HepG2 (cell line): Measurements from ENCODE around the gene SMAD6. TPM values are rescaled to one million over a fixed set of nuclear protein-coding genes. Genes with fewer than 3 reads are reported as not detected.

ENCODE experiments used
- ATAC-seq: fragments of 200-7000 bp; cut with Tn5 transposase; 3 replicates; pipeline ENCODE4 v1.9.1; 2020; ENCODE audit warnings: mild to moderate bottlenecking, moderate library complexity
- BruUV-seq: library from RNA; stranded (reverse); fragments of 400-500 nt; replicated peaks from 2 replicates; lab custom pipeline; 2021; lab: Mats Ljungman, UMichigan
- CTCF ChIA-PET: fragments of 300-600 bp; formaldehyde crosslinking; extraction: SDS; loops from one replicate; lab custom pipeline; 2021; ENCODE audit warnings: low total read pairs, inconsistent platforms, low intra/inter-chr PET ratio; lab: Yijun Ruan, JAX
- POLR2A ChIA-PET: fragments of 350-600 bp; sonication (Branson Sonifier 250); formaldehyde crosslinking; loops from one replicate; lab custom pipeline; 2020; ENCODE audit warnings: antibody characterized with exemption, inconsistent platforms; lab: Yijun Ruan, JAX
- DNase-seq: peaks from one replicate; pipeline ENCODE4 v3.0.0-alpha.2; 2015; ENCODE audit warnings: low spot score
- FAIRE-seq: peaks from 3 replicates; lab custom pipeline; 2011; peaks lifted over from hg19 to GRCh38; lab: Jason Lieb, UNC
- H2AFZ ChIP-seq: one replicate; pipeline ENCODE4 v1.6.1; 2011; ENCODE audit warnings: low read length, inconsistent platforms
- H3K27ac ChIP-seq: fragments of 300-600 bp; 3 replicates; pipeline ENCODE4 v1.8.0; 2011; ENCODE audit warnings: mixed run types, mild to moderate bottlenecking, mixed read lengths, low read length, inconsistent platforms; ENCODE audit not compliant: insufficient read depth; ENCODE audit errors: extremely low read length
- H3K27me3 ChIP-seq, 2 experiments: fragments of 200-600 bp in 1 of 2; 2 replicates in 1 of 2; 3 replicates in 1 of 2; pipeline versions ENCODE4 v1.6.0 to v1.8.0; 2011; ENCODE audit warnings: low read length in 2 of 2, mild to moderate bottlenecking in 2 of 2, moderate library complexity in 2 of 2, inconsistent platforms in 1 of 2; ENCODE audit not compliant: insufficient read depth in 2 of 2, control insufficient read depth in 1 of 2
- H3K36me3 ChIP-seq, 2 experiments: fragments of 200-600 bp in 1 of 2; replicated peaks in 1 of 2; 2 replicates in 1 of 2; 3 replicates in 1 of 2; pipeline versions ENCODE4 v1.5.1 to v1.8.0; 2011; ENCODE audit warnings: low read length in 2 of 2, inconsistent platforms in 1 of 2; ENCODE audit not compliant: insufficient read depth in 2 of 2, control insufficient read depth in 1 of 2
- H3K4me1 ChIP-seq: 2 replicates; pipeline ENCODE4 v1.5.1; 2012; ENCODE audit warnings: low read length, inconsistent platforms; ENCODE audit not compliant: insufficient read depth
- H3K4me2 ChIP-seq: 2 replicates; pipeline ENCODE4 v1.6.0; 2011; ENCODE audit warnings: low read depth, low read length, inconsistent platforms
- H3K4me3 ChIP-seq, 3 experiments: fragments of 200-600 bp in 1 of 3; sonication (generic), shearing (Covaris generic) in 1 of 3; replicated peaks in 1 of 3; 2 replicates each; pipeline ENCODE4 v1.5.1; 2011 to 2016; ENCODE audit warnings: low read length in 3 of 3, inconsistent platforms in 2 of 3, low read depth in 2 of 3, mild to moderate bottlenecking in 2 of 3, control low read depth in 1 of 3, mixed read lengths in 1 of 3; ENCODE audit not compliant: insufficient read depth in 1 of 3
- H3K79me2 ChIP-seq: one replicate; pipeline ENCODE4 v1.6.1; 2011; ENCODE audit warnings: low read length, inconsistent platforms; ENCODE audit not compliant: insufficient read depth
- H3K9ac ChIP-seq: 2 replicates; pipeline ENCODE4 v1.6.0; 2011; ENCODE audit warnings: mild to moderate bottlenecking, low read depth, low read length, inconsistent platforms; ENCODE audit not compliant: insufficient read depth
- H3K9me3 ChIP-seq: 2 replicates; pipeline ENCODE4 v1.5.1; 2012; ENCODE audit warnings: mild to moderate bottlenecking, low read length
- H4K20me1 ChIP-seq: 2 replicates; pipeline ENCODE4 v1.6.0; 2011; ENCODE audit warnings: inconsistent platforms, mild to moderate bottlenecking, low read length, moderate library complexity; ENCODE audit not compliant: insufficient read depth
- BRD4 ChIP-seq: sonication (generic); formaldehyde crosslinking; IDR thresholded peaks from 2 replicates; pipeline ENCODE4 v1.4.0; 2020; ENCODE audit warnings: missing genetic modification reagents
- CCAR2 ChIP-seq: fragments of 200-400 bp; formaldehyde crosslinking; optimal IDR thresholded peaks from 2 replicates; pipeline ENCODE3; 2018; ENCODE audit warnings: low read depth, mild to moderate bottlenecking, low read length, moderate library complexity
- CERS6 ChIP-seq: sonication (generic); formaldehyde crosslinking; IDR thresholded peaks from 2 replicates; pipeline ENCODE4 v1.5.0; 2020; ENCODE audit warnings: missing genetic modification reagents
- CHD4 ChIP-seq: fragments of 200-600 bp; sonication (generic); IDR thresholded peaks from 2 replicates; pipeline ENCODE4 v1.7.0; 2017; ENCODE audit warnings: mild to moderate bottlenecking, low read length, borderline replicate concordance
- FOXJ3 ChIP-seq: sonication (generic); formaldehyde crosslinking; IDR thresholded peaks from 2 replicates; pipeline ENCODE4 v1.4.0; 2020; ENCODE audit warnings: missing genetic modification reagents, mild to moderate bottlenecking, borderline replicate concordance
- GABPA ChIP-seq, 2 experiments: IDR thresholded peaks; 2 replicates each; pipeline ENCODE4 v1.6.1; 2011 to 2016; ENCODE audit warnings: low read depth in 2 of 2, low read length in 1 of 2, missing biosample characterization in 1 of 2, missing genetic modification characterization in 1 of 2
- HDAC2 ChIP-seq: sonication (generic); formaldehyde crosslinking; IDR thresholded peaks from 2 replicates; pipeline ENCODE4 v1.4.0; 2020; ENCODE audit warnings: missing genetic modification reagents
- HOXA5 ChIP-seq: sonication (generic); formaldehyde crosslinking; IDR thresholded peaks from 2 replicates; pipeline ENCODE4 v1.4.0; 2020; ENCODE audit warnings: missing genetic modification reagents
- IKZF4 ChIP-seq: sonication (generic); formaldehyde crosslinking; IDR thresholded peaks from 2 replicates; pipeline ENCODE4 v1.5.1; 2020; ENCODE audit warnings: borderline replicate concordance, mild to moderate bottlenecking, low read depth, missing genetic modification reagents; ENCODE audit errors: not compliant biosample characterization
- KLF15 ChIP-seq: sonication (generic); formaldehyde crosslinking; IDR thresholded peaks from 2 replicates; pipeline ENCODE4 v1.8.1; 2023; ENCODE audit warnings: borderline replicate concordance, mild to moderate bottlenecking, inconsistent platforms, missing genetic modification reagents, mixed read lengths
- NPAS2 ChIP-seq: sonication (generic); formaldehyde crosslinking; IDR thresholded peaks from 2 replicates; pipeline ENCODE4 v1.8.0; 2022; ENCODE audit warnings: mild to moderate bottlenecking, missing genetic modification reagents, borderline replicate concordance
- RAD21 ChIP-seq: fragments of 450-650 bp; formaldehyde crosslinking; IDR thresholded peaks from 2 replicates; pipeline ENCODE4 v1.5.0; 2020; ENCODE audit warnings: mild to moderate bottlenecking
- U2AF2 ChIP-seq: fragments of 200-400 bp; formaldehyde crosslinking; IDR thresholded peaks from 2 replicates; pipeline ENCODE4 v1.6.1; 2017; ENCODE audit warnings: low read depth, mild to moderate bottlenecking, low read length
- ZNF33A ChIP-seq: sonication (generic); formaldehyde crosslinking; IDR thresholded peaks from 2 replicates; pipeline ENCODE4 v1.5.1; 2020; ENCODE audit warnings: missing genetic modification reagents, mild to moderate bottlenecking, moderate library complexity, borderline replicate concordance
- ZNF382 ChIP-seq: sonication (generic); formaldehyde crosslinking; IDR thresholded peaks from 2 replicates; pipeline ENCODE4 v1.5.0; 2020; ENCODE audit warnings: missing genetic modification reagents, mild to moderate bottlenecking, borderline replicate concordance
- WGBS: methylation state at CpG from one replicate; pipeline ENCODE4 v1.1.6; 2017; ENCODE audit warnings: low lambda C conversion rate; 5-methylcytosine and 5-hydroxymethylcytosine counted together
- in situ Hi-C: cut with HindIII; loops from 2 replicates; pipeline ENCODE4 v1.10.0; 2017; ENCODE audit warnings: low pct_unique_long_range_greater_than_20kb; ENCODE audit not compliant: extremely low pct_ligation_motif_present
- intact Hi-C: fragments of 100-400 bp; cut with micrococcal nuclease; formaldehyde crosslinking; loops from one replicate; pipeline ENCODE4 v1.10.0; 2022; ENCODE audit not compliant: unreplicated experiment
- polyA plus RNA-seq, 8 experiments: library from polyadenylated mRNA; depleted of rRNA in 3 of 8; stranded (reverse) in 7 of 8; unstranded in 1 of 8; fragments of >200 nt; fragmentation: Illumina TruSeq in 4 of 8; extraction: Trizol in 4 of 8; gene quantifications; 2 replicates each; pipeline versions ENCODE4 v1.2.1 to v1.2.3, GENCODE V29; 2011 to 2016; ENCODE audit warnings: low read depth in 4 of 8, missing spikeins in 1 of 8, mixed read lengths in 1 of 8; ENCODE audit not compliant: insufficient read depth in 1 of 8
- total RNA-seq, 5 experiments: library from RNA; depleted of rRNA; stranded (reverse); fragments of >200 nt; fragmentation: Illumina TruSeq; extraction: Trizol; gene quantifications; 2 replicates each; pipeline ENCODE4 v1.2.3, GENCODE V29; 2016; ENCODE audit warnings: low read depth in 1 of 5

SMAD6 gene
- total and polyA plus RNA-seq, 2 of the 13 experiments (the other 11 are each of a cell fraction or from before 2014, with no cell fraction given): 3.3 to 4.4 TPM

GRCh38 chr15:66675446-66675845 lies 26.6 kb upstream of the SMAD6 start (continued):
- TF ChIP-seq GABPA (IDR thresholded peaks at IDR 0.05; ENCODE audit: low read depth, low read length) (no peak), GABPA (CRISPR knock-in tag; IDR thresholded peaks at IDR 0.05; ENCODE audit: low read depth) (no peak), U2AF2 (no peak), BRD4 (CRISPR knock-in tag) (no peak), ZNF33A (no peak), CERS6 (CRISPR knock-in tag) (no peak), RAD21 (no peak), FOXJ3 (no peak), CCAR2 (no peak)

GRCh38 chr15:66677336-66677735 lies 24.7 kb upstream of the SMAD6 start:
- DNase-seq: no peak
- in situ Hi-C loops: no loop called here
- FAIRE-seq: no peak
- H3K4me2 ChIP-seq: no peak overlapping the region
- H2AFZ ChIP-seq: no peak overlapping the region
- H3K9me3 ChIP-seq: peaks cover 8% of the 10 kb centered on the region; the same call in 1 of the 2 replicates
- WGBS: 93% methylated on average over 1 of the region's 1 CpG
- no TSS peak for BruUV-seq
- no peaks in the 10 kb centered on the region for H3K36me3 ChIP-seq
- CTCF ChIA-PET: no interaction called here
- intact Hi-C loops: no loop called here
- no peaks in the 10 kb centered on the region for H4K20me1 ChIP-seq
- POLR2A ChIA-PET: no interaction called here
- H3K9ac ChIP-seq: no peak overlapping the region
- peaks cover 35% of the 10 kb centered on the region for H3K4me1 ChIP-seq
- no peak overlapping the region for H3K4me3 ChIP-seq
- H3K27me3 ChIP-seq: no peaks in the 10 kb centered on the region
- no peak for TF ChIP-seq ZNF382
- TF ChIP-seq KLF15 (CRISPR knock-in tag): no peak
- TF ChIP-seq NPAS2 (CRISPR knock-in tag): no peak
- TF ChIP-seq HDAC2 (CRISPR knock-in tag): no peak
- no peak for TF ChIP-seq CHD4
- no peak for TF ChIP-seq HOXA5 (CRISPR knock-in tag)
- TF ChIP-seq IKZF4 (CRISPR knock-in tag): no peak
- H3K79me2 ChIP-seq: no peaks in the 10 kb centered on the region
- no peak overlapping the region for H3K27ac ChIP-seq
- no peak for ATAC-seq
